Mucosa of stomach (tissue), 1 donor: ENCODE measurements around the gene CPOX.
"Not testable (repeated sequence)": the region's sequence is repeated elsewhere in the genome, so short reads cannot be mapped to it uniquely, and the experiment has no call there.

Source experiments
- H3K27me3 ChIP-seq: one replicate; pipeline ENCODE4 v1.7.0; 2013; ENCODE audit warnings: mild to moderate bottlenecking, low read length; ENCODE audit not compliant: control insufficient read depth, insufficient read depth
- H3K36me3 ChIP-seq: one replicate; pipeline ENCODE4 v1.7.0; 2013; ENCODE audit warnings: low read length; ENCODE audit not compliant: control insufficient read depth, insufficient read depth
- H3K4me1 ChIP-seq: one replicate; pipeline ENCODE4 v1.7.0; 2013; ENCODE audit warnings: mild to moderate bottlenecking, low read length; ENCODE audit not compliant: control insufficient read depth, insufficient read depth
- H3K4me3 ChIP-seq: one replicate; pipeline ENCODE4 v1.7.0; 2013; ENCODE audit warnings: low read length
- H3K9ac ChIP-seq: one replicate; pipeline ENCODE4 v1.7.0; 2013; ENCODE audit warnings: mild to moderate bottlenecking, low read length, moderate library complexity
- H3K9me3 ChIP-seq: one replicate; pipeline ENCODE4 v1.7.0; 2013; ENCODE audit warnings: mild to moderate bottlenecking, low read length, moderate library complexity; ENCODE audit not compliant: control insufficient read depth
- donor health status: Pancreatic carcinoma.

The CPOX gene

GRCh38 chr3:98593046-98593936 lies at the start of gene CPOX:
CPOX (minus strand) TSS chr3:98593611; CDS start chr3:98593504, 107 bp downstream.
- peak within 1 kb of the TSS; percentile 61 for H3K4me3 ChIP-seq
- peak within 1 kb of the TSS; percentile 77 for H3K9ac ChIP-seq
- no peaks in the 10 kb centered on the region for H3K9me3 ChIP-seq
- H3K4me1 ChIP-seq = peaks cover 9% of the 10 kb centered on the region
- H3K27me3 ChIP-seq = no peaks in the 10 kb centered on the region
- H3K36me3 ChIP-seq = no peaks in the 10 kb centered on the region

DNA sequence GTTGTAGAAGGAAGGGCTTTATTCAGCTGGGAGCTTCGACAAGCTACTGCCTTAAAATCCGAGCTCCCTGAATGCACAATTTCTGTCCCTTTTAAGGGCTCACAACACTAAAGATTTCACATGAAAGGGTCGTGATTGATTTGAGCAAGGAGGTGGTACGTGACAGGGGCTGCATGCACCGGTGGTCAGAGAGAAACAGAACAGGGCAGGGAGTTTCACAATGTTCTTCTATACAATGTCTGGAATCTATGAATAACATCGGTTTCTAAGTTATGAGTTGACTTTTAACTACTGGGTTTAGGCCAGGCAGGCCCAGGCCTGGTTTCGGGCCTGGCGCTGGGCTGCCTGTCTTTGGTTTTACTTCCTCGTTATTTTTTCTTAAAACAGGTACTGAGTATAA lies 49.4 kb upstream of the CPOX start:
- H3K9me3 ChIP-seq, H3K4me1 ChIP-seq, H3K36me3 ChIP-seq, H3K27me3 ChIP-seq, H3K4me3 ChIP-seq, H3K9ac ChIP-seq: not testable (repeated sequence)

DNA sequence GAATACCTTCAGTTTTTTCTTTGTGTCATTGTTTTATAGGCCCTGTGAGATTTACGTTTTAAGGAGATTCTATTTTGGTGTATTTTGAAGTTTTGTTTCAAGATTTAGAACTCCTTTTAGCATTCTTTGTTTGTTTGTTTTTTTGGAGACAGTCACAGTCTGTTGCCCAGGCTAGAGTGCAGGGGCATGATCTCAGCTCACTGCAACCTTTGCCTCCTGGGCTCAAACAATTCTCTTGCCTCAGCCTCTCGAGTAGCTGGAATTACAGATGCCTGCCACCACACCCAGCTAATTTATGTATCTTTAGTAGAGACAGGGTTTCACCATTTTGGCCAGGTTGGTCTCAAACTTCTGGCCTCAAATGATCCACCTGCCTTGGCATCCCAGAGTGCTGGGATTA lies 48.3 kb upstream of the CPOX start:
- H3K4me3 ChIP-seq, H3K27me3 ChIP-seq, H3K4me1 ChIP-seq, H3K9me3 ChIP-seq, H3K9ac ChIP-seq, H3K36me3 ChIP-seq: not testable (repeated sequence)

DNA sequence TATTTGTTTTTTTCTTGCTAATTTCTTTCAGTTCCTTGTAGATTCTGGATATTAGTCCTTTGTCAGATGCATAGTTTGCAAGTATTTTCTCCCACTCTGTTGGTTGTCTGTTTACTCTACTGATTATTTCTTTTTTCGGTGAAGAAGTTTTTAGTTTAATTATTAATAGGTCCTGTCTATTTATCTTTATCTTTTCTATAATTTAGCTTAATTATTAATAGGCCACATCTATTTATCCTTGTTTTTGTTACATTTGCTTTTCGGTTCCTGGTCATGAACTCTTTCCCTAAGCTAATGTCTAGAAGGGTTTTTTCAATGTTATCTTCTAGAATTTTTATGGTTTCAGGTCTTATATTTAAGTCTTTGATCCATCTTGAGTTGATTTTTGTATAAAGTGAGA lies 45.1 kb upstream of the CPOX start:
- H3K27me3 ChIP-seq, H3K9ac ChIP-seq, H3K36me3 ChIP-seq, H3K4me3 ChIP-seq, H3K9me3 ChIP-seq, H3K4me1 ChIP-seq: not testable (repeated sequence)

DNA sequence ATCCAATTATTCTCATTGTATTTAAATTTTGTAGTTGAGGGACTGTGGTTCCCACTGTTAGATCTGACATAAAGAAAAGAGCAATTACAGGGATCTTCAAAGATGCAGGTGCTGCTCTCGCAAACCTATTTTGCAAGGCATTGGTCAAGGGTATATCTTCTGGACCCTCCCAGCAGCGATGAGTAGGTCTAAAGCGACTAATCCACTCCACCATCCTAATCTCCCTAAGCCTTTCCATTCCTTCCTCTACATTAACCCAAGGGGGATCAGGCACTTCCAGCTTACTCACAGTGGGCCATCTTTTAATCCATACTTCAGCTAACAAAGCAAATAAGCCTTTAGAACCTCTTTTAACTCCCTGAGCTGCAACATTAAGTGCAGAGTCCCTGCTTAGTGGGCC lies 37.0 kb upstream of the CPOX start:
- Histone ChIP-seq H3K4me1 (no peaks in the 10 kb centered on the region), H3K27me3 (no peaks in the 10 kb centered on the region), H3K4me3 (no peak overlapping the region), H3K9me3 (no peaks in the 10 kb centered on the region), H3K36me3 (no peaks in the 10 kb centered on the region), H3K9ac (no peak overlapping the region)

DNA sequence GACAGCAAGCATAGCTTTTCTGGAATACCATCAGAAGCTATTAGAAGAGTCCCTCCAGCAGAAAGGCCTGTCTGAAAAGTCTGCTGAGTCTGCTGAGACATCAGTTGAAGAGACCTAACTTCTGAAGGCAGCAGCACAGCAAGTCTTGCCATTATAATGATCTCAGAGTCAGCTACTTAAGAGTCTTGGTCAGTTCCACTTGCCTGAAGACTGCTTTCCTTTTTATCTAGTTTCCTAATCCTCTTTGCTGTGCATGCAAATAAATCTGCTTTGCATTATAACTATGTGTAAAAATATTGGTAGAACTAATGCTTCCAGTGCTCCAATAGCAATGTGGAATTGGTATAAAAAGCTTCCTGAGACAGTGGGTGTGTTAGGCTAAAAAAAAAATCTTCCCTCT lies 34.9 kb upstream of the CPOX start:
- H3K9me3 ChIP-seq = no peaks in the 10 kb centered on the region
- H3K4me3 ChIP-seq = no peak overlapping the region
- H3K36me3 ChIP-seq = no peaks in the 10 kb centered on the region
- H3K27me3 ChIP-seq = no peaks in the 10 kb centered on the region
- H3K9ac ChIP-seq = no peak overlapping the region
- H3K4me1 ChIP-seq = no peaks in the 10 kb centered on the region

- Histone ChIP-seq H3K4me1 (no peaks in the 10 kb centered on the region), H3K9ac (no peak overlapping the region), H3K36me3 (no peaks in the 10 kb centered on the region), H3K27me3 (no peaks in the 10 kb centered on the region), H3K4me3 (no peak overlapping the region), H3K9me3 (no peaks in the 10 kb centered on the region)
Observed at GRCh38 chr3:98626151-98626550, 32.7 kb upstream of the CPOX start.

GRCh38 chr3:98623572-98624280 lies 30.3 kb upstream of the CPOX start:
- no peaks in the 10 kb centered on the region for H3K9me3 ChIP-seq
- H3K4me3 ChIP-seq = no peak overlapping the region
- H3K9ac ChIP-seq = no peak overlapping the region
- no peaks in the 10 kb centered on the region for H3K4me1 ChIP-seq
- no peaks in the 10 kb centered on the region for H3K27me3 ChIP-seq
- no peaks in the 10 kb centered on the region for H3K36me3 ChIP-seq

- no peaks in the 10 kb centered on the region for H3K36me3 ChIP-seq
- H3K9me3 ChIP-seq = no peaks in the 10 kb centered on the region
- H3K27me3 ChIP-seq = no peaks in the 10 kb centered on the region
- no peak overlapping the region for H3K9ac ChIP-seq
- no peak overlapping the region for H3K4me3 ChIP-seq
- H3K4me1 ChIP-seq = no peaks in the 10 kb centered on the region
Observed at GRCh38 chr3:98617841-98618240, 24.4 kb upstream of the CPOX start.

DNA sequence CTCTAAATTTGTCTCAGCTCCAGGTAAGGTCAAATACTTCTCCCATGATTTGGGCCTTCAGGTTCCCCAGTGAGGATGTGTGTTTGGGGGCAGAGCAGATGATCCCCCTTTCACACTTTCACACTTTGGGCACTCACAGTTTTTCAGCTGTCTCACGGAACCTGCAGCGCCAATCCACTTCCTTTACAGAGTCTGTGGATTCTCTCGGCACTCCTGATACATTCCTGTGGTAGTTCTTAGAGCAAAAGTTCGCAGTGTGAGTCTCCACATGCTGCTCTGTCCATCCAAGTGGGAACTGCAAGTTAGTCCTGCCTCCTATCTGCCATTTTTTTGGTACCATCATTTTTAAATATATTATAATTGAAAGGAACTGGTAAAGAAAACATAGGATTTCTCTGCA lies 20.2 kb upstream of the CPOX start:
- Histone ChIP-seq H3K4me3 (no peak overlapping the region), H3K9me3 (no peaks in the 10 kb centered on the region)

GRCh38 chr3:98612996-98613517 lies 19.6 kb upstream of the CPOX start:
- no peak overlapping the region for H3K4me3 ChIP-seq
- H3K9me3 ChIP-seq = no peaks in the 10 kb centered on the region
- H3K36me3 ChIP-seq = no peaks in the 10 kb centered on the region
- no peaks in the 10 kb centered on the region for H3K27me3 ChIP-seq
- no peaks in the 10 kb centered on the region for H3K4me1 ChIP-seq
- peak overlapping the region; percentile 6 for H3K9ac ChIP-seq

More for the DNA sequence above, 20.2 kb upstream of the CPOX start:
- Histone ChIP-seq H3K9ac (peak overlapping the region; percentile 6), H3K27me3 (no peaks in the 10 kb centered on the region), H3K4me1 (no peaks in the 10 kb centered on the region), H3K36me3 (no peaks in the 10 kb centered on the region)

GRCh38 chr3:98612587-98612986 lies 19.2 kb upstream of the CPOX start:
- Histone ChIP-seq H3K4me3 (no peak overlapping the region), H3K36me3 (no peaks in the 10 kb centered on the region), H3K4me1 (no peaks in the 10 kb centered on the region), H3K27me3 (no peaks in the 10 kb centered on the region), H3K9ac (no peak overlapping the region), H3K9me3 (no peaks in the 10 kb centered on the region)
